ENCODE measurements around the gene RUSC2. TPM values are rescaled to one million over a fixed set of nuclear protein-coding genes. Genes with fewer than 3 reads are reported as not detected.
A peak's percentile ranks its signal among the peaks of the same experiment; 100 is the strongest.
"Not testable (repeated sequence)": the region's sequence is repeated elsewhere in the genome, so short reads cannot be mapped to it uniquely, and the experiment has no call there.

RUSC2 gene
- total RNA-seq, 5 donors from 2014 or later (not counting 1 experiment from before 2014, with no cell fraction given) = 0.16 to 3.1 (median 1.2) TPM

- Mint-ChIP-seq H3K4me1 (peaks cover 21 to 37% (median 30%) of the 10 kb centered on the region in 3 donors), H3K27me3 (peaks cover 6 to 29% of the 10 kb centered on the region in 2 donors), H3K36me3 (no peaks in the 10 kb centered on the region), H3K4me3 (peak overlapping the region; percentile 75 to 83 (median 81)), H3K9me3 (no peaks in the 10 kb centered on the region), H3K27ac (peak overlapping the region; percentile 17 to 66)
- 86% methylated on average over 10 of the region's 12 CpGs for WGBS (ENCODE audit: insufficient coverage)
- POLR2A ChIA-PET = no interaction called here
- Histone ChIP-seq H3K4me3 (ENCODE audit: control insufficient read depth in 1 of 2, extremely low read depth in 1 of 2, low read length in 1 of 2) (no peak overlapping the region), H3K27me3 (replicated peaks in 1 of 2; ENCODE audit: control insufficient read depth in 2 of 2, extremely low read depth in 1 of 2, insufficient read depth in 2 of 2, low read length in 1 of 2) (peaks cover 0 to 25% of the 10 kb centered on the region in 2 experiments), H3K4me1 (ENCODE audit: control insufficient read depth in 1 of 2, extremely low read depth in 1 of 2, insufficient read depth in 2 of 2, low read length in 2 of 2) (peaks cover 0 to 15% of the 10 kb centered on the region in 2 experiments), H3K9me3 (no peaks in the 10 kb centered on the region), H3K36me3 (ENCODE audit: control insufficient read depth in 2 of 2, extremely low read depth in 1 of 2, insufficient read depth in 1 of 2, low read length in 1 of 2) (no peaks in the 10 kb centered on the region), H3K27ac (ENCODE audit: low read length) (no peak overlapping the region)
- DNase-seq (no peak), ATAC-seq (replicated peaks in 1 of 4) (no peak)
- CTCF ChIA-PET = no interaction called here
These were observed 1.1 kb downstream of the RUSC2 start for GRCh38 chr9:35490910-35491465.

DNA sequence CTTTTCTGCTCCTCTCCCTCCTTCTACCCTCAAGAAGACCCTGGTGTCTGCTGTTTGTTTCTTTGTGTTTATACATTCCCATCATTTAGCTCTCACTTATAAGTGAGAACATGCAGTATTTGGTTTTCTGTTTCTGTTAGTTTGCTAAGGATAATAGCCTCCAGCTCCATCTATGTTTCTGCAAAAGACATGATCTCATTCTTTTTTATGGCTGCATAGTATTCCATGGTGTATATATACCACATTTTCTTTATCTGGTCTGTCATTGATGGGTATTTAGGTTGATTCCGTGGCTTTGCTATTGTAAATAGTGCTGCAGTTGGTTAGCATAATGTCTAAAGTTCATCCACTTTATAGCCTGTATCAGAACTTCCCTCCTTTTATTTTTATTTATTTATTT is 3.2 kb downstream of the RUSC2 start:
- POLR2A ChIA-PET; H3K36me3 Mint-ChIP-seq; CTCF ChIA-PET; H3K9me3 ChIP-seq; H3K4me3 Mint-ChIP-seq; H3K4me3 ChIP-seq (ENCODE audit: control insufficient read depth in 1 of 2, extremely low read depth in 1 of 2, low read length in 1 of 2); H3K27ac Mint-ChIP-seq; DNase-seq; ATAC-seq (replicated peaks in 1 of 4); H3K36me3 ChIP-seq (ENCODE audit: control insufficient read depth in 2 of 2, extremely low read depth in 1 of 2, insufficient read depth in 1 of 2, low read length in 1 of 2); H3K27ac ChIP-seq (ENCODE audit: low read length); H3K9me3 Mint-ChIP-seq: not testable (repeated sequence)
- Mint-ChIP-seq H3K4me1 (peaks cover 31 to 46% (median 39%) of the 10 kb centered on the region in 3 donors), H3K27me3 (peaks cover 6 to 27% of the 10 kb centered on the region in 2 donors)
- Histone ChIP-seq H3K27me3 (replicated peaks in 1 of 2; ENCODE audit: control insufficient read depth in 2 of 2, extremely low read depth in 1 of 2, insufficient read depth in 2 of 2, low read length in 1 of 2) (peaks cover 0 to 25% of the 10 kb centered on the region in 2 experiments), H3K4me1 (ENCODE audit: control insufficient read depth in 1 of 2, extremely low read depth in 1 of 2, insufficient read depth in 2 of 2, low read length in 2 of 2) (peaks cover 0 to 18% of the 10 kb centered on the region in 2 experiments)
- no CpG with 5 or more reads among the region's 1 CpG for WGBS (ENCODE audit: insufficient coverage)

DNA sequence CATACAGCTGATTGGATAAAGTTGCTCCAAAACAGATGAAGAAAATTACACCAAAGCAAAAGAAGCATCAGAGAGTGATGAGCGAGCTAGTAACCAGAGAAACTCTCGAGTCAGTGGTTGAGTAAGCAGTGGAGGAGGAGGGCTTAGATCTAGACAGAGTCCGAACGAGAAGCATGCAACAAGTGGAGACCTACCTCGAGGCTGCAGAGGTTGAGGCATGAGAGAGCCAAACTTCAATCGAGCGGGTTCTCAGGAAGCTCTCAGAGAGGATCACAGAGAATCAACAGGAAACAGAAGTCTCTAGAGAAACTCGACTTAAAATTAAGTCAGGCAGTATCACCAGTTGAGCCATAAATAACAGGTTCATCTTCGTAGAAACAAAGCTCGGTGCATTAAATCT is 6.1 kb downstream of the RUSC2 start:
- Histone ChIP-seq H3K27ac (ENCODE audit: low read length) (no peak overlapping the region), H3K9me3 (peaks cover 2% of the 10 kb centered on the region), H3K4me1 (ENCODE audit: control insufficient read depth in 1 of 2, extremely low read depth in 1 of 2, insufficient read depth in 2 of 2, low read length in 2 of 2) (peaks cover 0 to 4% of the 10 kb centered on the region in 2 experiments), H3K27me3 (replicated peaks in 1 of 2; ENCODE audit: control insufficient read depth in 2 of 2, extremely low read depth in 1 of 2, insufficient read depth in 2 of 2, low read length in 1 of 2) (peaks cover 0 to 3% of the 10 kb centered on the region in 2 experiments), H3K36me3 (ENCODE audit: control insufficient read depth in 2 of 2, extremely low read depth in 1 of 2, insufficient read depth in 1 of 2, low read length in 1 of 2) (no peaks in the 10 kb centered on the region), H3K4me3 (ENCODE audit: control insufficient read depth in 1 of 2, extremely low read depth in 1 of 2, low read length in 1 of 2) (no peak overlapping the region)
- DNase-seq (peak in 4 of 35 experiments; percentile 8 to 28 (median 18)), ATAC-seq (replicated peaks in 1 of 4) (peak; percentile 79 to 90 (median 84))
- WGBS (ENCODE audit: insufficient coverage) = 16% methylated on average over 10 of the region's 10 CpGs
- CTCF ChIA-PET = interaction anchor here in 1 of 2 donors (0.6 kb wide), 1 partner anchor 22 kb away, joined by 3 read pairs; no protein-coding TSS in a partner anchor
- Mint-ChIP-seq H3K27me3 (peaks cover under 1 to 10% of the 10 kb centered on the region in 2 donors), H3K27ac (peak overlapping the region; percentile 33 to 87), H3K9me3 (peaks cover 4 to 11% (median 10%) of the 10 kb centered on the region in 3 donors), H3K4me1 (peaks cover 21 to 31% (median 26%) of the 10 kb centered on the region in 3 donors), H3K36me3 (no peaks in the 10 kb centered on the region), H3K4me3 (peak overlapping the region in 2 of 3 donors; percentile 37 to 38)
- POLR2A ChIA-PET = no interaction called here

DNA sequence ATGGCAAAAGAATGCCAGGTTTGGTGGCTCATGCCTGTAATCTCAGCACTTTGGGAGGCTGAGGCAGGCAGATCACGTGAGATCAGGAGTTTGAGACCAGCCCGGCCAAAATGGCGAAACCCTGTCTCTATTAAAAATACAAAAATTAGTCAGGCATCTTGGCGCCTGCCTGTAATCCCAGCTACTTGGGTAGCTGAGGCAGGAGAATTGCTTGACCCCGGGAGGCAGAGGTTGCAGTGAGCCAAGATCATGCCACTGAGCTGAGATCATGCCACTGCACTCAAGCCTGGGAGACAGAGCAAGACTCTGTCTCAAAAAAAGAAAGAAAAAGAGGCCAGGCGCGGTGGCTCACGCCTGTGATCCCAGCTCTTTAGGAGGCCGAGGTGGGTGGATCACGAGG is 8.3 kb downstream of the RUSC2 start:
- Mint-ChIP-seq H3K4me1 (peaks cover 17 to 20% (median 18%) of the 10 kb centered on the region in 3 donors), H3K9me3 (peaks cover 4 to 11% (median 10%) of the 10 kb centered on the region in 3 donors)
- H3K9me3 ChIP-seq; CTCF ChIA-PET; H3K4me3 ChIP-seq (ENCODE audit: control insufficient read depth in 1 of 2, extremely low read depth in 1 of 2, low read length in 1 of 2); H3K36me3 Mint-ChIP-seq; DNase-seq; H3K4me1 ChIP-seq (ENCODE audit: control insufficient read depth in 1 of 2, extremely low read depth in 1 of 2, insufficient read depth in 2 of 2, low read length in 2 of 2); H3K27me3 ChIP-seq (replicated peaks in 1 of 2; ENCODE audit: control insufficient read depth in 2 of 2, extremely low read depth in 1 of 2, insufficient read depth in 2 of 2, low read length in 1 of 2); POLR2A ChIA-PET; H3K27ac ChIP-seq (ENCODE audit: low read length); H3K36me3 ChIP-seq (ENCODE audit: control insufficient read depth in 2 of 2, extremely low read depth in 1 of 2, insufficient read depth in 1 of 2, low read length in 1 of 2); H3K27ac Mint-ChIP-seq; H3K27me3 Mint-ChIP-seq; H3K4me3 Mint-ChIP-seq; ATAC-seq (replicated peaks in 1 of 4): not testable (repeated sequence)
- whole genome bisulfite sequencing (ENCODE audit: insufficient coverage) = 92% methylated on average over 2 of the region's 10 CpGs

- H3K4me3 ChIP-seq (ENCODE audit: control insufficient read depth in 1 of 2, extremely low read depth in 1 of 2, low read length in 1 of 2) = no peak overlapping the region
- H3K36me3 ChIP-seq (ENCODE audit: control insufficient read depth in 2 of 2, extremely low read depth in 1 of 2, insufficient read depth in 1 of 2, low read length in 1 of 2) = no peaks in the 10 kb centered on the region
- WGBS (ENCODE audit: insufficient coverage) = no CpG with 5 or more reads among the region's 2 CpGs
- peaks cover 0 to 3% of the 10 kb centered on the region in 2 experiments for H3K27me3 ChIP-seq (replicated peaks in 1 of 2; ENCODE audit: control insufficient read depth in 2 of 2, extremely low read depth in 1 of 2, insufficient read depth in 2 of 2, low read length in 1 of 2)
- ATAC-seq (replicated peaks in 1 of 4) (no peak), DNase-seq (no peak)
- H3K9me3 ChIP-seq = peaks cover 2% of the 10 kb centered on the region
- H3K27ac ChIP-seq (ENCODE audit: low read length) = no peak overlapping the region
- peaks cover 0 to 4% of the 10 kb centered on the region in 2 experiments for H3K4me1 ChIP-seq (ENCODE audit: control insufficient read depth in 1 of 2, extremely low read depth in 1 of 2, insufficient read depth in 2 of 2, low read length in 2 of 2)
- Mint-ChIP-seq H3K27me3 (peaks cover 0 to 4% of the 10 kb centered on the region in 2 donors), H3K9me3 (peaks cover 4 to 11% (median 10%) of the 10 kb centered on the region in 3 donors), H3K36me3 (no peaks in the 10 kb centered on the region), H3K4me3 (no peak overlapping the region), H3K4me1 (peaks cover 17 to 20% (median 18%) of the 10 kb centered on the region in 3 donors), H3K27ac (no peak overlapping the region)
- ChIA-PET POLR2A (no interaction called here), CTCF (no interaction called here)
These were observed 9.3 kb downstream of the RUSC2 start for GRCh38 chr9:35499029-35499700.

DNA sequence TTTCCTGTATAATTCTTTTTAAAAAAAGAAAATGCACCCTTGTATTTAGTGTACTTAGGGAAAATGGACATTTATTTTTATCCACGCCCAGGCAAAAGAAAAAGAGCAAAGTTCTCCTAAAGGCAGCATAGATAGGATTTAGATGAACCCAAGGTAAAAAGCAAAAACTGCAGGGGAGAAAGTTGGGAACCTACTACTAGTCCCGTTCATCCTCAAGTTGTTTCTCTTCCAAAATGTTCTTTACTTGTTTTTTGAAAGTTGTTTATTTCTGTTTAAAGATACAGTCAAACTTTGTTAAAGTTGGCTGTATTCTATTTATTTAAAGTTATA is 9.8 kb downstream of the RUSC2 start:
- Histone ChIP-seq H3K27me3 (replicated peaks in 1 of 2; ENCODE audit: control insufficient read depth in 2 of 2, extremely low read depth in 1 of 2, insufficient read depth in 2 of 2, low read length in 1 of 2) (peaks cover 0 to 3% of the 10 kb centered on the region in 2 experiments), H3K4me1 (ENCODE audit: control insufficient read depth in 1 of 2, extremely low read depth in 1 of 2, insufficient read depth in 2 of 2, low read length in 2 of 2) (peaks cover 0 to 4% of the 10 kb centered on the region in 2 experiments), H3K9me3 (peaks cover 2% of the 10 kb centered on the region), H3K4me3 (ENCODE audit: control insufficient read depth in 1 of 2, extremely low read depth in 1 of 2, low read length in 1 of 2) (no peak overlapping the region), H3K36me3 (ENCODE audit: control insufficient read depth in 2 of 2, extremely low read depth in 1 of 2, insufficient read depth in 1 of 2, low read length in 1 of 2) (no peaks in the 10 kb centered on the region), H3K27ac (ENCODE audit: low read length) (no peak overlapping the region)
- H3K36me3 Mint-ChIP-seq = no peaks in the 10 kb centered on the region
- H3K27me3 Mint-ChIP-seq = peaks cover 0 to 4% of the 10 kb centered on the region in 2 donors
- H3K4me3 Mint-ChIP-seq = no peak overlapping the region
- peaks cover 4 to 11% (median 10%) of the 10 kb centered on the region in 3 donors for H3K9me3 Mint-ChIP-seq
- no peak for DNase-seq
- ATAC-seq (replicated peaks in 1 of 4) = no peak
- no CpG with 5 or more reads among the region's 2 CpGs for WGBS (ENCODE audit: insufficient coverage)
- no peak overlapping the region for H3K27ac Mint-ChIP-seq
- CTCF ChIA-PET = no interaction called here
- peaks cover 17 to 20% (median 18%) of the 10 kb centered on the region in 3 donors for H3K4me1 Mint-ChIP-seq
- POLR2A ChIA-PET = no interaction called here
